HepG2 (cell line): ENCODE results near the gene GCM1. TPM values are rescaled to one million over a fixed set of nuclear protein-coding genes. Genes with fewer than 3 reads are reported as not detected.
A peak's percentile ranks its signal among the peaks of the same experiment; 100 is the strongest.

ENCODE experiments used
- CREB1 ChIP-seq, 2 experiments: fragments of 450-650 bp in 1 of 2; IDR thresholded peaks; 2 replicates each; pipeline ENCODE4 v1.6.1; 2016 to 2017; ENCODE audit warnings: control low read depth in 1 of 2, mild to moderate bottlenecking in 1 of 2, missing compliant biosample characterization in 1 of 2, missing genetic modification characterization in 1 of 2
- KIAA2018 ChIP-seq: sonication (generic); formaldehyde crosslinking; IDR thresholded peaks from 2 replicates; pipeline ENCODE4 v1.5.0; 2020; ENCODE audit warnings: mild to moderate bottlenecking, missing genetic modification reagents, borderline replicate concordance
- MAFF ChIP-seq: IDR thresholded peaks from 2 replicates; pipeline ENCODE4 v1.6.1; 2011; ENCODE audit warnings: low read depth, low read length, improper control_type of control experiment
- MIXL1 ChIP-seq: IDR thresholded peaks from 2 replicates; pipeline ENCODE4 v1.6.1; 2016
- NR2F1 ChIP-seq, 2 experiments: fragments of 450-650 bp in 1 of 2; formaldehyde crosslinking in 1 of 2; IDR thresholded peaks; 2 replicates each; pipeline versions ENCODE4 v1.5.0 to v1.6.1; 2016 to 2020; ENCODE audit warnings: mild to moderate bottlenecking in 1 of 2, missing compliant biosample characterization in 1 of 2, missing genetic modification reagents in 1 of 2, moderate library complexity in 1 of 2
- RELA ChIP-seq: sonication (generic); formaldehyde crosslinking; IDR thresholded peaks from 2 replicates; pipeline ENCODE4 v1.4.0; 2020; ENCODE audit warnings: missing genetic modification reagents
- SYNCRIP ChIP-seq: fragments of 200-400 bp; formaldehyde crosslinking; IDR thresholded peaks from 2 replicates; pipeline ENCODE4 v1.6.1; 2018; ENCODE audit warnings: mild to moderate bottlenecking, low read depth, low read length; ENCODE audit not compliant: insufficient read depth
- ZNF20 ChIP-seq: sonication (generic); formaldehyde crosslinking; IDR thresholded peaks from 2 replicates; pipeline ENCODE4 v1.4.0; 2020; ENCODE audit warnings: mild to moderate bottlenecking, moderate library complexity, missing genetic modification reagents
- ZNF235 ChIP-seq: sonication (generic); formaldehyde crosslinking; IDR thresholded peaks from 2 replicates; pipeline ENCODE4 v1.8.1; 2023; ENCODE audit warnings: mild to moderate bottlenecking, missing genetic modification reagents, borderline replicate concordance
- ZNF264 ChIP-seq: sonication (generic); formaldehyde crosslinking; IDR thresholded peaks from 2 replicates; pipeline ENCODE4 v1.4.0; 2020; ENCODE audit warnings: missing genetic modification reagents
- polyA plus RNA-seq, 8 experiments: library from polyadenylated mRNA; depleted of rRNA in 3 of 8; stranded (reverse) in 7 of 8; unstranded in 1 of 8; fragments of >200 nt; fragmentation: Illumina TruSeq in 4 of 8; extraction: Trizol in 4 of 8; gene quantifications; 2 replicates each; pipeline versions ENCODE4 v1.2.1 to v1.2.3, GENCODE V29; 2011 to 2016; ENCODE audit warnings: low read depth in 4 of 8, missing spikeins in 1 of 8, mixed read lengths in 1 of 8; ENCODE audit not compliant: insufficient read depth in 1 of 8
- total RNA-seq, 5 experiments: library from RNA; depleted of rRNA; stranded (reverse); fragments of >200 nt; fragmentation: Illumina TruSeq; extraction: Trizol; gene quantifications; 2 replicates each; pipeline ENCODE4 v1.2.3, GENCODE V29; 2016; ENCODE audit warnings: low read depth in 1 of 5
- TF ChIP-seq, protein P1 (sequence below): IDR thresholded peaks from 2 replicates; pipeline ENCODE4 v1.6.1; 2016; ENCODE audit warnings: low read depth, control low read depth

GCM1 gene
- total and polyA plus RNA-seq, 2 of the 13 experiments (the other 11 are each of a cell fraction or from before 2014, with no cell fraction given) = 0.04 to 0.13 TPM

GRCh38 chr6:53172468-53172803 is 23.8 kb upstream of the GCM1 start (continued):
- TF ChIP-seq KIAA2018 (CRISPR knock-in tag) (no peak), SYNCRIP (no peak), NR2F1 (CRISPR knock-in tag; IDR thresholded peaks at IDR 0.05) (no peak), CREB1 (IDR thresholded peaks at IDR 0.05) (peak; percentile 64), CREB1 (CRISPR knock-in tag; IDR thresholded peaks at IDR 0.05) (no peak), ZNF20 (CRISPR knock-in tag) (no peak), MIXL1 (CRISPR knock-in tag) (no peak), ZNF264 (no peak), ZNF235 (CRISPR knock-in tag) (no peak), MAFF (peak; percentile 86), RELA (CRISPR knock-in tag) (0 out of 2 replicates have a peak, but pooled peaks have one; percentile 0)
- TF ChIP-seq, protein P1, sequence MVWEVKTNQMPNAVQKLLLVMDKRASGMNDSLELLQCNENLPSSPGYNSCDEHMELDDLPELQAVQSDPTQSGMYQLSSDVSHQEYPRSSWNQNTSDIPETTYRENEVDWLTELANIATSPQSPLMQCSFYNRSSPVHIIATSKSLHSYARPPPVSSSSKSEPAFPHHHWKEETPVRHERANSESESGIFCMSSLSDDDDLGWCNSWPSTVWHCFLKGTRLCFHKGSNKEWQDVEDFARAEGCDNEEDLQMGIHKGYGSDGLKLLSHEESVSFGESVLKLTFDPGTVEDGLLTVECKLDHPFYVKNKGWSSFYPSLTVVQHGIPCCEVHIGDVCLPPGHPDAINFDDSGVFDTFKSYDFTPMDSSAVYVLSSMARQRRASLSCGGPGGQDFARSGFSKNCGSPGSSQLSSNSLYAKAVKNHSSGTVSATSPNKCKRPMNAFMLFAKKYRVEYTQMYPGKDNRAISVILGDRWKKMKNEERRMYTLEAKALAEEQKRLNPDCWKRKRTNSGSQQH (CRISPR knock-in tag) = no peak
